ENCODE results near the gene CRTC1.

CRTC1 gene

GRCh38 chr19:18768997-18769891, 85.8 kb downstream of the CRTC1 start:
- H3K9me3 ChIP-seq (replicated peaks; ENCODE audit: insufficient read depth, low read length), result no peaks in the 10 kb centered on the region
- DNase-seq, result no peak
- H3K79me2 ChIP-seq (ENCODE audit: low read length), result no peaks in the 10 kb centered on the region
- no peak overlapping the region for H2AFZ ChIP-seq (ENCODE audit: low read length)
- no peak for TF ChIP-seq EZH2 (optimal IDR thresholded peaks at IDR 0.05; ENCODE audit: low read depth, low read length)
- no peak for TF ChIP-seq CTCF (IDR thresholded peaks at IDR 0.05; ENCODE audit: low read length)
- no peak for TF ChIP-seq EZH2phosphoT487 (IDR thresholded peaks at IDR 0.05; ENCODE audit: low read length)
- H3K9me2 ChIP-seq (replicated peaks; ENCODE audit: insufficient read depth, low read length), result no peaks in the 10 kb centered on the region
- peaks cover 8% of the 10 kb centered on the region for H3K4me1 ChIP-seq (ENCODE audit: low read length)
- no peak overlapping the region for H3K4me3 ChIP-seq (ENCODE audit: low read length)
- H3K4me2 ChIP-seq (ENCODE audit: low read depth, low read length), result no peak overlapping the region
- no peak overlapping the region for H3K9ac ChIP-seq (ENCODE audit: low read length)
- H3F3A ChIP-seq (ENCODE audit: insufficient read depth, low read length), result no peaks in the 10 kb centered on the region
- no peaks in the 10 kb centered on the region for H3K36me3 ChIP-seq (replicated peaks; ENCODE audit: insufficient read depth, low read length)
- H4K20me1 ChIP-seq (ENCODE audit: insufficient read depth, low read length), result no peaks in the 10 kb centered on the region
- H3K27ac ChIP-seq (ENCODE audit: low read length), result no peak overlapping the region
- no peaks in the 10 kb centered on the region for H3K27me3 ChIP-seq (replicated peaks; ENCODE audit: insufficient read depth, low read length)

GRCh38 chr19:18769989-18770528, 86.6 kb downstream of the CRTC1 start:
- no peak overlapping the region for H3K27ac ChIP-seq (ENCODE audit: low read length)
- no peak for TF ChIP-seq EZH2 (optimal IDR thresholded peaks at IDR 0.05; ENCODE audit: low read depth, low read length)
- no peak for TF ChIP-seq EZH2phosphoT487 (IDR thresholded peaks at IDR 0.05; ENCODE audit: low read length)
- no peak for TF ChIP-seq CTCF (IDR thresholded peaks at IDR 0.05; ENCODE audit: low read length)
- H3K4me1 ChIP-seq (ENCODE audit: low read length), result peaks cover 3% of the 10 kb centered on the region
- H3F3A ChIP-seq (ENCODE audit: insufficient read depth, low read length), result no peaks in the 10 kb centered on the region
- no peak overlapping the region for H3K9ac ChIP-seq (ENCODE audit: low read length)
- DNase-seq, result no peak
- H3K36me3 ChIP-seq (replicated peaks; ENCODE audit: insufficient read depth, low read length), result no peaks in the 10 kb centered on the region
- no peaks in the 10 kb centered on the region for H3K9me2 ChIP-seq (replicated peaks; ENCODE audit: insufficient read depth, low read length)
- H3K79me2 ChIP-seq (ENCODE audit: low read length), result no peaks in the 10 kb centered on the region
- H3K4me2 ChIP-seq (ENCODE audit: low read depth, low read length), result no peak overlapping the region
- H3K27me3 ChIP-seq (replicated peaks; ENCODE audit: insufficient read depth, low read length), result no peaks in the 10 kb centered on the region
- H3K9me3 ChIP-seq (replicated peaks; ENCODE audit: insufficient read depth, low read length), result no peaks in the 10 kb centered on the region
- no peak overlapping the region for H3K4me3 ChIP-seq (ENCODE audit: low read length)
- H2AFZ ChIP-seq (ENCODE audit: low read length), result no peak overlapping the region
- H4K20me1 ChIP-seq (ENCODE audit: insufficient read depth, low read length), result no peaks in the 10 kb centered on the region

- no peaks in the 10 kb centered on the region for H3K79me2 ChIP-seq (ENCODE audit: low read length)
These were observed 87.3 kb downstream of the CRTC1 start for GRCh38 chr19:18770663-18771327.

More at GRCh38 chr19:18770663-18771327, 87.3 kb downstream of the CRTC1 start:
- no peak overlapping the region for H3K9ac ChIP-seq (ENCODE audit: low read length)
- no peaks in the 10 kb centered on the region for H3K9me3 ChIP-seq (replicated peaks; ENCODE audit: insufficient read depth, low read length)
- H3K4me3 ChIP-seq (ENCODE audit: low read length), result no peak overlapping the region
- no peaks in the 10 kb centered on the region for H3K36me3 ChIP-seq (replicated peaks; ENCODE audit: insufficient read depth, low read length)
- DNase-seq, result no peak
- no peak overlapping the region for H3K27ac ChIP-seq (ENCODE audit: low read length)
- H3K9me2 ChIP-seq (replicated peaks; ENCODE audit: insufficient read depth, low read length), result no peaks in the 10 kb centered on the region
- no peaks in the 10 kb centered on the region for H3K4me1 ChIP-seq (ENCODE audit: low read length)
- no peak for TF ChIP-seq EZH2phosphoT487 (IDR thresholded peaks at IDR 0.05; ENCODE audit: low read length)
- TF ChIP-seq EZH2 (optimal IDR thresholded peaks at IDR 0.05; ENCODE audit: low read depth, low read length), result no peak
- TF ChIP-seq CTCF (IDR thresholded peaks at IDR 0.05; ENCODE audit: low read length), result no peak
- no peaks in the 10 kb centered on the region for H3K27me3 ChIP-seq (replicated peaks; ENCODE audit: insufficient read depth, low read length)
- H3K4me2 ChIP-seq (ENCODE audit: low read depth, low read length), result no peak overlapping the region
- H4K20me1 ChIP-seq (ENCODE audit: insufficient read depth, low read length), result no peaks in the 10 kb centered on the region
- H3F3A ChIP-seq (ENCODE audit: insufficient read depth, low read length), result no peaks in the 10 kb centered on the region
- no peak overlapping the region for H2AFZ ChIP-seq (ENCODE audit: low read length)

All from MM.1S (cell line).